ENCODE measurements around the gene POLR3B. TPM values are rescaled to one million over a fixed set of nuclear protein-coding genes. Genes with fewer than 3 reads are reported as not detected.

Gene POLR3B
- total RNA-seq, 6 donors from 2014 or later: 7.2 to 14.7 (median 10.6) TPM

GRCh38 chr12:106521901-106522300 is 164.4 kb downstream of the POLR3B start:
- H3K9me3 ChIP-seq: no peaks in the 10 kb centered on the region
- no peak for ATAC-seq (ENCODE audit: low FRiP score in 2 of 2)
- no peak for DNase-seq
- H3K4me3 ChIP-seq: no peak overlapping the region
- H3K27ac ChIP-seq: no peak overlapping the region
- 89 to 100% methylated on average over 4 of the region's 4 CpGs for WGBS, 2 donors
- H3K36me3 ChIP-seq: no peaks in the 10 kb centered on the region
- no peaks in the 10 kb centered on the region for H3K27me3 ChIP-seq
- TF ChIP-seq POLR2A (IDR thresholded peaks at IDR 0.05): no peak
- TF ChIP-seq CTCF (IDR thresholded peaks at IDR 0.05): no peak
- no peak for TF ChIP-seq POLR2AphosphoS5 (IDR thresholded peaks at IDR 0.05)
- no peak for TF ChIP-seq EP300 (IDR thresholded peaks at IDR 0.05)
- H3K4me1 ChIP-seq: no peaks in the 10 kb centered on the region

GRCh38 chr12:106522708-106523107 is 165.2 kb downstream of the POLR3B start:
- DNase-seq (no peak), ATAC-seq (ENCODE audit: low FRiP score in 2 of 2) (peak in 1 of 2 donors; percentile 12)
- Histone ChIP-seq H3K27ac (no peak overlapping the region), H3K36me3 (no peaks in the 10 kb centered on the region), H3K4me3 (no peak overlapping the region), H3K27me3 (no peaks in the 10 kb centered on the region), H3K4me1 (no peaks in the 10 kb centered on the region), H3K9me3 (no peaks in the 10 kb centered on the region)
- TF ChIP-seq EP300 (IDR thresholded peaks at IDR 0.05) (no peak), CTCF (IDR thresholded peaks at IDR 0.05) (no peak), POLR2A (IDR thresholded peaks at IDR 0.05) (no peak), POLR2AphosphoS5 (IDR thresholded peaks at IDR 0.05) (no peak)
- WGBS, 2 donors: 77 to 83% methylated on average over 2 to 3 of the region's 3 CpGs

GRCh38 chr12:106527356-106527755 is 169.8 kb downstream of the POLR3B start:
- ATAC-seq (ENCODE audit: low FRiP score in 2 of 2) (no peak), DNase-seq (no peak)
- H3K4me3 ChIP-seq: no peak overlapping the region
- no peaks in the 10 kb centered on the region for H3K27me3 ChIP-seq
- TF ChIP-seq EP300 (IDR thresholded peaks at IDR 0.05) (no peak), POLR2AphosphoS5 (IDR thresholded peaks at IDR 0.05) (no peak), POLR2A (IDR thresholded peaks at IDR 0.05) (no peak), CTCF (IDR thresholded peaks at IDR 0.05) (no peak)
- no peak overlapping the region for H3K27ac ChIP-seq
- H3K9me3 ChIP-seq: no peaks in the 10 kb centered on the region
- no peaks in the 10 kb centered on the region for H3K4me1 ChIP-seq
- 66 to 84% methylated on average over 2 of the region's 2 CpGs for WGBS, 2 donors
- no peaks in the 10 kb centered on the region for H3K36me3 ChIP-seq

- H3K9me3 ChIP-seq: peaks cover 0 to 11% (median 0%) of the 10 kb centered on the region in 4 donors
- TF ChIP-seq POLR2A (IDR thresholded peaks at IDR 0.05) (no peak), POLR2AphosphoS5 (IDR thresholded peaks at IDR 0.05) (no peak), CTCF (IDR thresholded peaks at IDR 0.05) (no peak), EP300 (IDR thresholded peaks at IDR 0.05) (no peak)
- no peaks in the 10 kb centered on the region for H3K4me1 ChIP-seq
- no peak overlapping the region for H3K27ac ChIP-seq
- H3K27me3 ChIP-seq: no peaks in the 10 kb centered on the region
- no peak overlapping the region for H3K4me3 ChIP-seq
- DNase-seq (no peak), ATAC-seq (ENCODE audit: low FRiP score in 2 of 2) (no peak)
- no peaks in the 10 kb centered on the region for H3K36me3 ChIP-seq
Observed at GRCh38 chr12:106541201-106541600, 183.7 kb downstream of the POLR3B start.

- 88% methylated on average over 5 to 9 of the region's 9 CpGs for WGBS, 2 donors
- DNase-seq (no peak), ATAC-seq (ENCODE audit: low FRiP score in 2 of 2) (no peak)
- no peaks in the 10 kb centered on the region for H3K9me3 ChIP-seq
- TF ChIP-seq EP300 (IDR thresholded peaks at IDR 0.05) (no peak), POLR2AphosphoS5 (IDR thresholded peaks at IDR 0.05) (no peak), POLR2A (IDR thresholded peaks at IDR 0.05) (no peak), CTCF (IDR thresholded peaks at IDR 0.05) (no peak)
- no peaks in the 10 kb centered on the region for H3K4me1 ChIP-seq
- H3K27ac ChIP-seq: no peak overlapping the region
- H3K36me3 ChIP-seq: no peaks in the 10 kb centered on the region
- H3K4me3 ChIP-seq: no peak overlapping the region
- no peaks in the 10 kb centered on the region for H3K27me3 ChIP-seq
Observed at GRCh38 chr12:106551410-106551809, 193.9 kb downstream of the POLR3B start.
